ENCODE data around the gene NLE1.
A peak's percentile ranks its signal among the peaks of the same experiment; 100 is the strongest.

Gene NLE1

GRCh38 chr17:35088881-35089585 lies 53.1 kb downstream of the NLE1 start:
- no peaks in the 10 kb centered on the region for H3K36me3 ChIP-seq (ENCODE audit: control insufficient read depth in 1 of 2, insufficient read depth in 2 of 2, low read length in 2 of 2)
- H3K27me3 ChIP-seq (ENCODE audit: control insufficient read depth in 1 of 2, insufficient read depth in 2 of 2, low read length in 2 of 2) = no peaks in the 10 kb centered on the region
- no peaks in the 10 kb centered on the region for H3K9me3 ChIP-seq (ENCODE audit: control insufficient read depth in 1 of 2, low read length in 2 of 2)
- peak overlapping the region; percentile 85 for H3K27ac ChIP-seq (ENCODE audit: low read depth, low read length)
- peaks cover 19 to 30% of the 10 kb centered on the region in 2 donors for H3K4me1 ChIP-seq (ENCODE audit: control insufficient read depth in 1 of 2, insufficient read depth in 2 of 2, low read length in 2 of 2)
- peak overlapping the region; percentile 97 to 98 for H3K9ac ChIP-seq (ENCODE audit: low read depth in 1 of 2, low read length in 2 of 2)
- H3K4me3 ChIP-seq (ENCODE audit: low read depth in 1 of 2, low read length in 2 of 2) = peak overlapping the region; percentile 93 to 98

GRCh38 chr17:35088356-35088880 lies 53.7 kb downstream of the NLE1 start:
- no peaks in the 10 kb centered on the region for H3K9me3 ChIP-seq (ENCODE audit: control insufficient read depth in 1 of 2, low read length in 2 of 2)
- H3K27me3 ChIP-seq (ENCODE audit: control insufficient read depth in 1 of 2, insufficient read depth in 2 of 2, low read length in 2 of 2) = no peaks in the 10 kb centered on the region
- H3K4me1 ChIP-seq (ENCODE audit: control insufficient read depth in 1 of 2, insufficient read depth in 2 of 2, low read length in 2 of 2) = peaks cover 19 to 30% of the 10 kb centered on the region in 2 donors
- H3K27ac ChIP-seq (ENCODE audit: low read depth, low read length) = peak overlapping the region; percentile 85
- peak overlapping the region; percentile 97 to 98 for H3K9ac ChIP-seq (ENCODE audit: low read depth in 1 of 2, low read length in 2 of 2)
- H3K4me3 ChIP-seq (ENCODE audit: low read depth in 1 of 2, low read length in 2 of 2) = peak overlapping the region; percentile 93 to 98
- H3K36me3 ChIP-seq (ENCODE audit: control insufficient read depth in 1 of 2, insufficient read depth in 2 of 2, low read length in 2 of 2) = no peaks in the 10 kb centered on the region

GRCh38 chr17:35087731-35088355 lies 54.3 kb downstream of the NLE1 start:
- Histone ChIP-seq H3K4me1 (ENCODE audit: control insufficient read depth in 1 of 2, insufficient read depth in 2 of 2, low read length in 2 of 2) (peaks cover 19 to 36% of the 10 kb centered on the region in 2 donors), H3K36me3 (ENCODE audit: control insufficient read depth in 1 of 2, insufficient read depth in 2 of 2, low read length in 2 of 2) (no peaks in the 10 kb centered on the region), H3K9me3 (ENCODE audit: control insufficient read depth in 1 of 2, low read length in 2 of 2) (no peaks in the 10 kb centered on the region), H3K9ac (ENCODE audit: low read depth in 1 of 2, low read length in 2 of 2) (peak overlapping the region; percentile 97 to 98), H3K27ac (ENCODE audit: low read depth, low read length) (peak overlapping the region; percentile 85), H3K27me3 (ENCODE audit: control insufficient read depth in 1 of 2, insufficient read depth in 2 of 2, low read length in 2 of 2) (no peaks in the 10 kb centered on the region), H3K4me3 (ENCODE audit: low read depth in 1 of 2, low read length in 2 of 2) (peak overlapping the region; percentile 93 to 98)

GRCh38 chr17:35086931-35087573 lies 55.1 kb downstream of the NLE1 start:
- Histone ChIP-seq H3K4me3 (ENCODE audit: low read depth in 1 of 2, low read length in 2 of 2) (peak overlapping the region; percentile 93 to 98), H3K9me3 (ENCODE audit: control insufficient read depth in 1 of 2, low read length in 2 of 2) (no peaks in the 10 kb centered on the region), H3K27ac (ENCODE audit: low read depth, low read length) (no peak overlapping the region), H3K9ac (ENCODE audit: low read depth in 1 of 2, low read length in 2 of 2) (peak overlapping the region; percentile 97 to 98), H3K4me1 (ENCODE audit: control insufficient read depth in 1 of 2, insufficient read depth in 2 of 2, low read length in 2 of 2) (peaks cover 21 to 44% of the 10 kb centered on the region in 2 donors), H3K36me3 (ENCODE audit: control insufficient read depth in 1 of 2, insufficient read depth in 2 of 2, low read length in 2 of 2) (no peaks in the 10 kb centered on the region), H3K27me3 (ENCODE audit: control insufficient read depth in 1 of 2, insufficient read depth in 2 of 2, low read length in 2 of 2) (no peaks in the 10 kb centered on the region)

- Histone ChIP-seq H3K27ac (ENCODE audit: low read depth, low read length) (no peak overlapping the region), H3K36me3 (ENCODE audit: control insufficient read depth in 1 of 2, insufficient read depth in 2 of 2, low read length in 2 of 2) (no peaks in the 10 kb centered on the region), H3K9ac (ENCODE audit: low read depth in 1 of 2, low read length in 2 of 2) (no peak overlapping the region)
Measured at GRCh38 chr17:35086164-35086563, 55.9 kb downstream of the NLE1 start.

GRCh38 chr17:35084987-35085386 lies 57.1 kb downstream of the NLE1 start:
- Histone ChIP-seq H3K27me3 (ENCODE audit: control insufficient read depth in 1 of 2, insufficient read depth in 2 of 2, low read length in 2 of 2) (no peaks in the 10 kb centered on the region), H3K9me3 (ENCODE audit: control insufficient read depth in 1 of 2, low read length in 2 of 2) (no peaks in the 10 kb centered on the region), H3K36me3 (ENCODE audit: control insufficient read depth in 1 of 2, insufficient read depth in 2 of 2, low read length in 2 of 2) (no peaks in the 10 kb centered on the region), H3K4me3 (ENCODE audit: low read depth in 1 of 2, low read length in 2 of 2) (no peak overlapping the region), H3K4me1 (ENCODE audit: control insufficient read depth in 1 of 2, insufficient read depth in 2 of 2, low read length in 2 of 2) (peaks cover 28 to 60% of the 10 kb centered on the region in 2 donors), H3K9ac (ENCODE audit: low read depth in 1 of 2, low read length in 2 of 2) (no peak overlapping the region), H3K27ac (ENCODE audit: low read depth, low read length) (no peak overlapping the region)

More at GRCh38 chr17:35086164-35086563, 55.9 kb downstream of the NLE1 start:
- Histone ChIP-seq H3K9me3 (ENCODE audit: control insufficient read depth in 1 of 2, low read length in 2 of 2) (no peaks in the 10 kb centered on the region), H3K4me1 (ENCODE audit: control insufficient read depth in 1 of 2, insufficient read depth in 2 of 2, low read length in 2 of 2) (peaks cover 26 to 49% of the 10 kb centered on the region in 2 donors), H3K27me3 (ENCODE audit: control insufficient read depth in 1 of 2, insufficient read depth in 2 of 2, low read length in 2 of 2) (no peaks in the 10 kb centered on the region), H3K4me3 (ENCODE audit: low read depth in 1 of 2, low read length in 2 of 2) (no peak overlapping the region)

GRCh38 chr17:35083071-35083470 lies 59.0 kb downstream of the NLE1 start:
- Histone ChIP-seq H3K9ac (ENCODE audit: low read depth in 1 of 2, low read length in 2 of 2) (no peak overlapping the region), H3K4me3 (ENCODE audit: low read depth in 1 of 2, low read length in 2 of 2) (no peak overlapping the region), H3K9me3 (ENCODE audit: control insufficient read depth in 1 of 2, low read length in 2 of 2) (no peaks in the 10 kb centered on the region), H3K36me3 (ENCODE audit: control insufficient read depth in 1 of 2, insufficient read depth in 2 of 2, low read length in 2 of 2) (no peaks in the 10 kb centered on the region), H3K27me3 (ENCODE audit: control insufficient read depth in 1 of 2, insufficient read depth in 2 of 2, low read length in 2 of 2) (no peaks in the 10 kb centered on the region), H3K27ac (ENCODE audit: low read depth, low read length) (no peak overlapping the region), H3K4me1 (ENCODE audit: control insufficient read depth in 1 of 2, insufficient read depth in 2 of 2, low read length in 2 of 2) (peaks cover 30 to 65% of the 10 kb centered on the region in 2 donors)

- Histone ChIP-seq H3K9ac (ENCODE audit: low read depth in 1 of 2, low read length in 2 of 2) (no peak overlapping the region), H3K27ac (ENCODE audit: low read depth, low read length) (no peak overlapping the region), H3K4me3 (ENCODE audit: low read depth in 1 of 2, low read length in 2 of 2) (no peak overlapping the region)
Measured at GRCh38 chr17:35082073-35082657, 59.9 kb downstream of the NLE1 start.

GRCh38 chr17:35081638-35082037 lies 60.5 kb downstream of the NLE1 start:
- Histone ChIP-seq H3K4me3 (ENCODE audit: low read depth in 1 of 2, low read length in 2 of 2) (no peak overlapping the region), H3K27ac (ENCODE audit: low read depth, low read length) (no peak overlapping the region), H3K4me1 (ENCODE audit: control insufficient read depth in 1 of 2, insufficient read depth in 2 of 2, low read length in 2 of 2) (peaks cover 21 to 65% of the 10 kb centered on the region in 2 donors), H3K9ac (ENCODE audit: low read depth in 1 of 2, low read length in 2 of 2) (no peak overlapping the region), H3K9me3 (ENCODE audit: control insufficient read depth in 1 of 2, low read length in 2 of 2) (no peaks in the 10 kb centered on the region), H3K36me3 (ENCODE audit: control insufficient read depth in 1 of 2, insufficient read depth in 2 of 2, low read length in 2 of 2) (no peaks in the 10 kb centered on the region), H3K27me3 (ENCODE audit: control insufficient read depth in 1 of 2, insufficient read depth in 2 of 2, low read length in 2 of 2) (no peaks in the 10 kb centered on the region)

More at GRCh38 chr17:35082073-35082657, 59.9 kb downstream of the NLE1 start:
- Histone ChIP-seq H3K9me3 (ENCODE audit: control insufficient read depth in 1 of 2, low read length in 2 of 2) (no peaks in the 10 kb centered on the region), H3K4me1 (ENCODE audit: control insufficient read depth in 1 of 2, insufficient read depth in 2 of 2, low read length in 2 of 2) (peaks cover 25 to 68% of the 10 kb centered on the region in 2 donors), H3K27me3 (ENCODE audit: control insufficient read depth in 1 of 2, insufficient read depth in 2 of 2, low read length in 2 of 2) (no peaks in the 10 kb centered on the region), H3K36me3 (ENCODE audit: control insufficient read depth in 1 of 2, insufficient read depth in 2 of 2, low read length in 2 of 2) (no peaks in the 10 kb centered on the region)

Data from duodenal mucosa (tissue), 2 donors.